Hematopoietic multipotent progenitor cell treated with erythropoietin and hydrocortisone succinate and interleukin-3 and kit ligand, for 17 days (in vitro differentiated cells): Measurements from ENCODE around the gene HEXB.
"Not testable (repeated sequence)": the region's sequence is repeated elsewhere in the genome, so short reads cannot be mapped to it uniquely, and the experiment has no call there.

Source experiments
- DNase-seq: peaks from one replicate; pipeline ENCODE4 v3.0.0-alpha.2; 2015; ENCODE audit warnings: low spot score

The HEXB gene

GRCh38 chr5:74659172-74659571 lies 25.9 kb upstream of the HEXB start:
- DNase-seq = no peak

GRCh38 chr5:74660140-74660539 lies 24.9 kb upstream of the HEXB start:
- DNase-seq = no peak

- DNase-seq = no peak
These were observed 24.2 kb upstream of the HEXB start for GRCh38 chr5:74660873-74661272.

GRCh38 chr5:74664551-74664950 lies 20.5 kb upstream of the HEXB start:
- DNase-seq = no peak

GRCh38 chr5:74665273-74665672 lies 19.8 kb upstream of the HEXB start:
- DNase-seq = no peak

- DNase-seq = no peak
These were observed 19.2 kb upstream of the HEXB start for GRCh38 chr5:74665816-74666215.

GRCh38 chr5:74667396-74667795 lies 17.6 kb upstream of the HEXB start:
- no peak for DNase-seq

- no peak for DNase-seq
These were observed 15.2 kb upstream of the HEXB start for GRCh38 chr5:74669821-74670220.

- no peak for DNase-seq
These were observed 14.5 kb upstream of the HEXB start for GRCh38 chr5:74670396-74671038.

- DNase-seq = no peak
These were observed 12.7 kb upstream of the HEXB start for GRCh38 chr5:74672215-74672877.

- peak; percentile 10 for DNase-seq
These were observed 11.8 kb upstream of the HEXB start for GRCh38 chr5:74673011-74673790.

GRCh38 chr5:74676466-74676865 lies 8.6 kb upstream of the HEXB start:
- DNase-seq = not testable (repeated sequence)

GRCh38 chr5:74678123-74678522 lies 6.9 kb upstream of the HEXB start:
- not testable (repeated sequence) for DNase-seq

GRCh38 chr5:74679300-74679699 lies 5.7 kb upstream of the HEXB start:
- DNase-seq = not testable (repeated sequence)

GRCh38 chr5:74679966-74680365 lies 5.1 kb upstream of the HEXB start:
- DNase-seq = no peak

- DNase-seq = peak; percentile 13
These were observed 1.1 kb downstream of the HEXB start for GRCh38 chr5:74685979-74686631.

- DNase-seq = no peak
These were observed 2.1 kb downstream of the HEXB start for GRCh38 chr5:74686962-74687751.

- no peak for DNase-seq
These were observed 8.2 kb downstream of the HEXB start for GRCh38 chr5:74693191-74693590.

- no peak for DNase-seq
These were observed 32.6 kb downstream of the HEXB start for GRCh38 chr5:74717596-74717995.

GRCh38 chr5:74722271-74722670 lies 37.2 kb downstream of the HEXB start:
- DNase-seq = no peak

- no peak for DNase-seq
These were observed 40.3 kb downstream of the HEXB start for GRCh38 chr5:74725331-74725730.

- DNase-seq = no peak
These were observed 51.7 kb downstream of the HEXB start for GRCh38 chr5:74736759-74737158.
